Stromal cell of bone marrow (primary cell): ENCODE results near the gene PRR7.

Experiments used
- DNase-seq: peaks from one replicate; pipeline ENCODE4 v3.0.0-alpha.2; 2012; ENCODE audit warnings: low read depth

Gene PRR7

GRCh38 chr5:177452688-177453638 lies 6.3 kb downstream of the PRR7 start:
- no peak for DNase-seq

GRCh38 chr5:177453852-177454396 lies 7.3 kb downstream of the PRR7 start:
- no peak for DNase-seq

- DNase-seq = peak; percentile 74
Observed at GRCh38 chr5:177454397-177455035, 7.9 kb downstream of the PRR7 start.

GRCh38 chr5:177455036-177455660 lies 8.5 kb downstream of the PRR7 start:
- DNase-seq = no peak

GRCh38 chr5:177455661-177456590 lies 9.3 kb downstream of the PRR7 start:
- DNase-seq = peak; percentile 67

- DNase-seq = no peak
Observed at GRCh38 chr5:177456591-177456964, 10.0 kb downstream of the PRR7 start.

GRCh38 chr5:177456976-177457851 lies 10.6 kb downstream of the PRR7 start:
- DNase-seq = peak; percentile 96

GRCh38 chr5:177457852-177458681 lies 11.5 kb downstream of the PRR7 start:
- no peak for DNase-seq

GRCh38 chr5:177458912-177459350 lies 12.3 kb downstream of the PRR7 start:
- DNase-seq = no peak

- DNase-seq = no peak
Observed at GRCh38 chr5:177459357-177459756, 12.7 kb downstream of the PRR7 start.

- no peak for DNase-seq
Observed at GRCh38 chr5:177459819-177460628, 13.4 kb downstream of the PRR7 start.

- no peak for DNase-seq
Observed at GRCh38 chr5:177462021-177462670, 15.5 kb downstream of the PRR7 start.

GRCh38 chr5:177465044-177465443 lies 18.4 kb downstream of the PRR7 start:
- DNase-seq = no peak

- no peak for DNase-seq
Observed at GRCh38 chr5:177466861-177467260, 20.2 kb downstream of the PRR7 start.

GRCh38 chr5:177467436-177467835 lies 20.8 kb downstream of the PRR7 start:
- no peak for DNase-seq

- no peak for DNase-seq
Observed at GRCh38 chr5:177468329-177468684, 21.7 kb downstream of the PRR7 start.

- DNase-seq = no peak
Observed at GRCh38 chr5:177468685-177469628, 22.3 kb downstream of the PRR7 start.
